ENCODE results near the gene OR6C6. TPM values are rescaled to one million over a fixed set of nuclear protein-coding genes. Genes with fewer than 3 reads are reported as not detected.

The OR6C6 gene
- total and polyA plus RNA-seq, 10 donors, result not detected

DNA sequence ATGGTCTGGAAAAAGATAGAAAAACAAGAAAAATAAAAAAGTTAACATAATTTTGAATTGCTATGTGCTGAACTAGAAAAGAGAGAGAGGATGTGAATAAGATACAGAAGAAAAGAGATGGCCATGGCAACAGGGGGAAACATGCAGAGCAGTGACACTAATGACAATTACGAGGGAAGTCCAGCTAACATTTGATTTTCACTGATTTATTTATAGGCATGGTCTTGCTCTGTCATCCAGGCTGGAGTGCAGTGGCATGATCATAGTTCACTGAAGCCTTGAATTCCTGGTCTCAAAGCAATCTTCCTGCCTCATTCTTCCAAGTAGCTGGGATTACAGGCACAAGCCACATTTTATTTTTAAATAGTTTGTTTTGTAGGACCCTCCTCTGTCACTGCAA is 50.2 kb downstream of the OR6C6 start:
- H3K9me3 ChIP-seq, result no peaks in the 10 kb centered on the region
- no peaks in the 10 kb centered on the region for H3K4me1 ChIP-seq
- intact Hi-C loops (cut with DNase I; ENCODE audit: low total_unique reads), result no loop called here
- DNase-seq, result no peak
- TF ChIP-seq POLR2A (IDR thresholded peaks at IDR 0.05) (no peak), CTCF (IDR thresholded peaks at IDR 0.05 in 8 of 11, conservative IDR thresholded peaks at IDR 0.05 in 3 of 11) (no peak), POLR2AphosphoS5 (IDR thresholded peaks at IDR 0.05) (no peak)
- H3K27ac ChIP-seq, result no peak overlapping the region
- H3K4me3 ChIP-seq, result no peak overlapping the region
- H3K36me3 ChIP-seq, result no peaks in the 10 kb centered on the region
- peaks cover 0 to 8% (median 0%) of the 10 kb centered on the region in 7 donors for H3K27me3 ChIP-seq (replicated peaks in 1 of 7)
- 40 to 78% (median 66%) methylated on average over 1 of the region's 1 CpG for WGBS, 5 donors

DNA sequence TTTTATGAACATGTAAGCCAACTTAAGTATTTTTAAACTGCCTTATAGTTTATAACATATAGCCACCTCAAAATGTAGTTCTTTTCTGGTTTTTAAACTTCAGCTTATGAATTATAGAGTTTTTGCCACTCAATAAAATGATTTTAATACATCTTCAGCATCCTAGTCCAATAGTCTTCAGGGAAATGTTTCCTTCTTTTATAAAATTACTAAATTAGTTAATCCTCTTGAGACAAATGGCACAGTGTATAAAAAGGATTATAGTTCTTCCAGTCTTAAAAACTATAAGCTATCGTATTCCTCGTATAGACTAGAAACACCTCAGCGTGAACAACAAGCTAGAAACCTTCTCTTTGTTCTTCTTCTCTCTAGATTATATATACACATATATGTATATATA is 52.1 kb downstream of the OR6C6 start, which contains the start of gene OR6C74:
TSS of gene OR6C74 (plus strand) at position 301 of the 400 bp plus-strand sequence. CDS start 2,679 bp downstream, outside the sequence.
- Histone ChIP-seq H3K27ac (no peak within 1 kb of the TSS), H3K27me3 (replicated peaks in 1 of 7) (peaks cover 0 to 8% (median 0%) of the 10 kb centered on the region in 7 donors), H3K4me3 (no peak within 1 kb of the TSS), H3K4me1 (no peaks in the 10 kb centered on the region), H3K9me3 (no peaks in the 10 kb centered on the region), H3K36me3 (no peaks in the 10 kb centered on the region)
- no peak for DNase-seq
- WGBS, 5 donors, result 93 to 98% (median 94%) methylated on average over 3 of the region's 3 CpGs
- intact Hi-C loops (cut with DNase I; ENCODE audit: low total_unique reads), result no loop called here
- TF ChIP-seq POLR2AphosphoS5 (IDR thresholded peaks at IDR 0.05) (no peak), POLR2A (IDR thresholded peaks at IDR 0.05) (no peak), CTCF (IDR thresholded peaks at IDR 0.05 in 8 of 11, conservative IDR thresholded peaks at IDR 0.05 in 3 of 11) (no peak)

Other genes starting within 250 kb of the OR6C6 start
- gene OR9K2, start 170.2 kb downstream of the OR6C6 start, total RNA-seq, result not detected
- gene OR9K2, start 170.2 kb downstream of the OR6C6 start, polyA plus RNA-seq, result not detected
- gene OR10A7, start 75.5 kb downstream of the OR6C6 start, total RNA-seq, result not detected
- not detected for gene OR10A7, start 75.5 kb downstream of the OR6C6 start, polyA plus RNA-seq
- not detected for gene OR6C74, start 52.0 kb downstream of the OR6C6 start, total RNA-seq
- not detected for gene OR6C74, start 52.0 kb downstream of the OR6C6 start, polyA plus RNA-seq
- not detected for gene OR6C1, start 17.8 kb upstream of the OR6C6 start, total RNA-seq
- not detected for gene OR6C1, start 17.8 kb upstream of the OR6C6 start, polyA plus RNA-seq
- gene OR6C3, start 34.2 kb upstream of the OR6C6 start, total RNA-seq, result not detected
- not detected for gene OR6C3, start 34.2 kb upstream of the OR6C6 start, polyA plus RNA-seq
- gene OR6C75, start 66.4 kb upstream of the OR6C6 start, total RNA-seq, result not detected
- gene OR6C75, start 66.4 kb upstream of the OR6C6 start, polyA plus RNA-seq, result not detected
- not detected for gene OR6C65, start 104.0 kb upstream of the OR6C6 start, total RNA-seq
- not detected for gene OR6C65, start 104.0 kb upstream of the OR6C6 start, polyA plus RNA-seq
- gene OR6C76, start 129.7 kb upstream of the OR6C6 start, total RNA-seq, result not detected
- not detected for gene OR6C76, start 129.7 kb upstream of the OR6C6 start, polyA plus RNA-seq
- not detected for gene OR6C2, start 147.5 kb upstream of the OR6C6 start, total RNA-seq
- gene OR6C2, start 147.5 kb upstream of the OR6C6 start, polyA plus RNA-seq, result not detected
- not detected for gene OR6C70, start 173.6 kb upstream of the OR6C6 start, total RNA-seq
- not detected for gene OR6C70, start 173.6 kb upstream of the OR6C6 start, polyA plus RNA-seq
- not detected for gene OR6C68, start 195.8 kb upstream of the OR6C6 start, total RNA-seq
- not detected for gene OR6C68, start 195.8 kb upstream of the OR6C6 start, polyA plus RNA-seq